Measurements from ENCODE around the gene DNAJC21.

The DNAJC21 gene

GRCh38 chr5:34926318-34926888, 3.0 kb upstream of the DNAJC21 start:
- Histone ChIP-seq H3K27me3 (ENCODE audit: insufficient read depth, poor library complexity, severe bottlenecking) (no peaks in the 10 kb centered on the region), H3K27ac (replicated peaks) (no peak overlapping the region), H3K4me3 (replicated peaks; ENCODE audit: insufficient read depth, low read length) (no peak overlapping the region)
- no peak for TF ChIP-seq POLR2AphosphoS5 (IDR thresholded peaks at IDR 0.05; ENCODE audit: low read depth)
- TF ChIP-seq CTCF (IDR thresholded peaks at IDR 0.05; ENCODE audit: insufficient read depth, low read length), result no peak
- TF ChIP-seq SPI1 (IDR thresholded peaks at IDR 0.05; ENCODE audit: borderline replicate concordance, low read depth), result no peak
- TF ChIP-seq, protein P1, sequence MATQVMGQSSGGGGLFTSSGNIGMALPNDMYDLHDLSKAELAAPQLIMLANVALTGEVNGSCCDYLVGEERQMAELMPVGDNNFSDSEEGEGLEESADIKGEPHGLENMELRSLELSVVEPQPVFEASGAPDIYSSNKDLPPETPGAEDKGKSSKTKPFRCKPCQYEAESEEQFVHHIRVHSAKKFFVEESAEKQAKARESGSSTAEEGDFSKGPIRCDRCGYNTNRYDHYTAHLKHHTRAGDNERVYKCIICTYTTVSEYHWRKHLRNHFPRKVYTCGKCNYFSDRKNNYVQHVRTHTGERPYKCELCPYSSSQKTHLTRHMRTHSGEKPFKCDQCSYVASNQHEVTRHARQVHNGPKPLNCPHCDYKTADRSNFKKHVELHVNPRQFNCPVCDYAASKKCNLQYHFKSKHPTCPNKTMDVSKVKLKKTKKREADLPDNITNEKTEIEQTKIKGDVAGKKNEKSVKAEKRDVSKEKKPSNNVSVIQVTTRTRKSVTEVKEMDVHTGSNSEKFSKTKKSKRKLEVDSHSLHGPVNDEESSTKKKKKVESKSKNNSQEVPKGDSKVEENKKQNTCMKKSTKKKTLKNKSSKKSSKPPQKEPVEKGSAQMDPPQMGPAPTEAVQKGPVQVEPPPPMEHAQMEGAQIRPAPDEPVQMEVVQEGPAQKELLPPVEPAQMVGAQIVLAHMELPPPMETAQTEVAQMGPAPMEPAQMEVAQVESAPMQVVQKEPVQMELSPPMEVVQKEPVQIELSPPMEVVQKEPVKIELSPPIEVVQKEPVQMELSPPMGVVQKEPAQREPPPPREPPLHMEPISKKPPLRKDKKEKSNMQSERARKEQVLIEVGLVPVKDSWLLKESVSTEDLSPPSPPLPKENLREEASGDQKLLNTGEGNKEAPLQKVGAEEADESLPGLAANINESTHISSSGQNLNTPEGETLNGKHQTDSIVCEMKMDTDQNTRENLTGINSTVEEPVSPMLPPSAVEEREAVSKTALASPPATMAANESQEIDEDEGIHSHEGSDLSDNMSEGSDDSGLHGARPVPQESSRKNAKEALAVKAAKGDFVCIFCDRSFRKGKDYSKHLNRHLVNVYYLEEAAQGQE (IDR thresholded peaks at IDR 0.05; ENCODE audit: insufficient replicate concordance, low read depth), result no peak
- TF ChIP-seq GABPA (IDR thresholded peaks at IDR 0.05; ENCODE audit: low read depth), result no peak
- DNase-seq (ENCODE audit: low read depth in 1 of 2, low spot score in 1 of 2), result no peak

DNA sequence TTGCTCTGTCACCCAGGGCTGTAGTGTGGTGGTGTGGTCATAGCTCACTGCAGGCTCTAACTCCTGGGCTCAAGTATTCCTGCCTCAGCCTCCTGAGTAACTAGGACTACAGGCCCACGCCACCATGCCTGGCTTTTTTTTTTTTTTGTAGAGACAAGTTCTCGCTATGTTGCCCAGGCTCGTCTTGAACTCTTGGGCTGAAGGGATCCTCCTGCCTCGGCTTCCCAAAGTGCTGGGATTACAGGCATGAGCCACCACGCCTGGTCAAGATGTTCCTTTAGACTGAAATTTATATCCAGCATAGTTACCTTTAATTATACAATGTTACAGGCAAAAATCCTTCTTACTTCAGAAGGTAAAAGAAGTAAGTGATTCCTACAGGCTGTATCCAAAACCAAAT, 1.6 kb upstream of the DNAJC21 start:
- Histone ChIP-seq H3K4me3 (replicated peaks; ENCODE audit: insufficient read depth, low read length) (no peak overlapping the region), H3K27ac (replicated peaks) (no peak overlapping the region), H3K27me3 (ENCODE audit: insufficient read depth, poor library complexity, severe bottlenecking) (no peaks in the 10 kb centered on the region)
- DNase-seq (ENCODE audit: low read depth in 1 of 2, low spot score in 1 of 2), result no peak
- TF ChIP-seq GABPA (IDR thresholded peaks at IDR 0.05; ENCODE audit: low read depth) (no peak), POLR2AphosphoS5 (IDR thresholded peaks at IDR 0.05; ENCODE audit: low read depth) (no peak), CTCF (IDR thresholded peaks at IDR 0.05; ENCODE audit: insufficient read depth, low read length) (no peak), SPI1 (IDR thresholded peaks at IDR 0.05; ENCODE audit: borderline replicate concordance, low read depth) (no peak)
- TF ChIP-seq, protein P1 (IDR thresholded peaks at IDR 0.05; ENCODE audit: insufficient replicate concordance, low read depth), result no peak

DNA sequence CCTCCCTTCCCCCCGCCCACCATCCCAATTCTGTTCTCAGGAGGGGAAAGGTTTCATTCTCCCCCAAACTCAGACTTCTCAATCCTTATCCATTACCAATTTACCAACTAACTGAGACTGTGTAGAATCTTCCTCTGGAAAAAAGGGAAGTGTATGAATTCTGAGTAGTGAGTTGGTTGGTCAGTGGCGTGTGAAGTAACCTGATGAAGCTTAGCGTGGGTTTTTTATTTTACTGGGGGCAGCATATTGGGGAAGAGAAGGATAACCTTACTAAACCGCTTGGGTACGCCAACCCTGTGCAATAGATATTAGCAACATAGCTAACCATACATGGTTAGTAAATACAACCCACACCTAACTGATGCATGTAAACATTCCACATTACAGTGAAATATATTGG, 1.1 kb upstream of the DNAJC21 start:
- Histone ChIP-seq H3K4me3 (replicated peaks; ENCODE audit: insufficient read depth, low read length) (no peak overlapping the region), H3K27me3 (ENCODE audit: insufficient read depth, poor library complexity, severe bottlenecking) (no peaks in the 10 kb centered on the region), H3K27ac (replicated peaks) (no peak overlapping the region)
- TF ChIP-seq POLR2AphosphoS5 (IDR thresholded peaks at IDR 0.05; ENCODE audit: low read depth), result no peak
- TF ChIP-seq SPI1 (IDR thresholded peaks at IDR 0.05; ENCODE audit: borderline replicate concordance, low read depth), result peak; percentile 84
- no peak for TF ChIP-seq CTCF (IDR thresholded peaks at IDR 0.05; ENCODE audit: insufficient read depth, low read length)
- no peak for DNase-seq (ENCODE audit: low read depth in 1 of 2, low spot score in 1 of 2)

Measured in HL-60 (cell line).